Esophagus muscularis mucosa (tissue), 4 donors: ENCODE results near the gene AOAH. TPM values are rescaled to one million over a fixed set of nuclear protein-coding genes. Genes with fewer than 3 reads are reported as not detected.
"Not testable (repeated sequence)": the region's sequence is repeated elsewhere in the genome, so short reads cannot be mapped to it uniquely, and the experiment has no call there.

Source experiments
- DNase-seq: peaks from one replicate; pipeline ENCODE4 v3.0.0-alpha.2; 2017; ENCODE audit errors: extremely low spot score
- H3K27ac ChIP-seq, 4 donors: fragments of 200-600 bp; sonication (generic); replicated peaks in 1 of 4; 1 replicate in 3 of 4; 2 replicates in 1 of 4; pipeline ENCODE4 v1.5.1; 2016 to 2019; ENCODE audit warnings: mild to moderate bottlenecking in 1 of 4
- H3K27me3 ChIP-seq, 4 donors: fragments of 200-600 bp; sonication (generic); one replicate each; pipeline versions ENCODE4 v1.5.1 to v1.6.0; 2016 to 2019
- H3K36me3 ChIP-seq, 4 donors: fragments of 200-600 bp; sonication (generic); one replicate each; pipeline ENCODE4 v1.5.1; 2016 to 2019
- H3K4me1 ChIP-seq, 4 donors: fragments of 200-600 bp; sonication (generic); one replicate each; pipeline ENCODE4 v1.5.1; 2016 to 2019
- H3K4me3 ChIP-seq, 4 donors: fragments of 200-600 bp; sonication (generic); 1 replicate in 2 of 4; 2 replicates in 2 of 4; pipeline ENCODE4 v1.5.1; 2016 to 2019; ENCODE audit warnings: mild to moderate bottlenecking in 4 of 4, moderate library complexity in 1 of 4
- H3K9me3 ChIP-seq, 4 donors: fragments of 200-600 bp; sonication (generic); 1 replicate in 3 of 4; 2 replicates in 1 of 4; pipeline ENCODE4 v1.5.1; 2016 to 2019
- CTCF ChIP-seq, 3 experiments: fragments of 200-600 bp in 2 of 3; fragments of 450-650 bp in 1 of 3; sonication (generic) in 2 of 3; IDR thresholded peaks; one replicate each; pipeline ENCODE4 v1.5.1; 2017 to 2019; ENCODE audit warnings: antibody characterized with exemption in 3 of 3, mild to moderate bottlenecking in 2 of 3, moderate library complexity in 1 of 3
- EP300 ChIP-seq: sonication (generic); formaldehyde crosslinking; IDR thresholded peaks from one replicate; pipeline ENCODE4 v1.6.1; 2017; ENCODE audit warnings: antibody characterized with exemption
- POLR2A ChIP-seq: fragments of 450-650 bp; IDR thresholded peaks from one replicate; pipeline ENCODE4 v1.6.1; 2017; ENCODE audit warnings: antibody characterized with exemption, moderate library complexity, mild to moderate bottlenecking, low read depth
- POLR2AphosphoS5 ChIP-seq, 2 donors: sonication (generic); formaldehyde crosslinking; IDR thresholded peaks; one replicate each; pipeline ENCODE4 v1.6.1; 2017; ENCODE audit warnings: antibody characterized with exemption in 2 of 2
- WGBS: methylation state at CpG from one replicate; pipeline ENCODE4 v1.1.5; 2018; 5-methylcytosine and 5-hydroxymethylcytosine counted together
- intact Hi-C: fragments of 100-400 bp; cut with DNase I; formaldehyde crosslinking; loops from one replicate; pipeline ENCODE4 v1.15.1; 2023
- total RNA-seq, 4 donors: library from RNA; depleted of rRNA; stranded (reverse); fragments of >200 nt; gene quantifications; one replicate each; pipeline versions ENCODE4 v1.1.0 to v1.2.1, GENCODE V29; 2016

AOAH gene
- total RNA-seq, 4 donors from 2014 or later, result 2.0 to 16.1 (median 4.5) TPM

- no peak for TF ChIP-seq CTCF (IDR thresholded peaks at IDR 0.05)
- TF ChIP-seq EP300, result no peak
- no peak for TF ChIP-seq POLR2AphosphoS5 (IDR thresholded peaks at IDR 0.05)
- TF ChIP-seq POLR2A, result no peak
- Histone ChIP-seq H3K9me3 (no peaks in the 10 kb centered on the region), H3K4me3 (no peak overlapping the region), H3K36me3 (no peaks in the 10 kb centered on the region), H3K4me1 (no peaks in the 10 kb centered on the region), H3K27ac (no peak overlapping the region), H3K27me3 (no peaks in the 10 kb centered on the region)
- WGBS, result 73% methylated on average over 3 of the region's 3 CpGs
- DNase-seq, result no peak
- intact Hi-C loops, result no loop called here
Measured at GRCh38 chr7:36719083-36719632, 5.1 kb downstream of the AOAH start.

- Histone ChIP-seq H3K36me3 (no peaks in the 10 kb centered on the region), H3K27ac (no peak overlapping the region), H3K27me3 (no peaks in the 10 kb centered on the region), H3K4me3 (no peak overlapping the region), H3K9me3 (no peaks in the 10 kb centered on the region), H3K4me1 (no peaks in the 10 kb centered on the region)
- TF ChIP-seq POLR2A (no peak), CTCF (IDR thresholded peaks at IDR 0.05) (no peak), POLR2AphosphoS5 (IDR thresholded peaks at IDR 0.05) (no peak), EP300 (no peak)
- WGBS, result 91% methylated on average over 3 of the region's 3 CpGs
- no peak for DNase-seq
- intact Hi-C loops, result no loop called here
Measured at GRCh38 chr7:36717586-36717985, 6.7 kb downstream of the AOAH start.

GRCh38 chr7:36716802-36717201 lies 7.5 kb downstream of the AOAH start:
- H3K4me1 ChIP-seq, H3K4me3 ChIP-seq, H3K27me3 ChIP-seq, DNase-seq, H3K36me3 ChIP-seq, H3K9me3 ChIP-seq, intact Hi-C loops, H3K27ac ChIP-seq: not testable (repeated sequence)
- 82% methylated on average over 8 of the region's 8 CpGs for WGBS

GRCh38 chr7:36712015-36712414 lies 12.3 kb downstream of the AOAH start:
- 66% methylated on average over 5 of the region's 5 CpGs for WGBS
- Histone ChIP-seq H3K4me3 (no peak overlapping the region), H3K27me3 (no peaks in the 10 kb centered on the region), H3K9me3 (peaks cover 0 to 2% (median 0%) of the 10 kb centered on the region in 4 donors), H3K27ac (no peak overlapping the region), H3K4me1 (no peaks in the 10 kb centered on the region), H3K36me3 (no peaks in the 10 kb centered on the region)
- intact Hi-C loops, result no loop called here
- TF ChIP-seq POLR2A (no peak), CTCF (IDR thresholded peaks at IDR 0.05) (no peak), POLR2AphosphoS5 (IDR thresholded peaks at IDR 0.05) (no peak), EP300 (no peak)
- no peak for DNase-seq

GRCh38 chr7:36711256-36711655 lies 13.0 kb downstream of the AOAH start:
- no peaks in the 10 kb centered on the region for H3K4me1 ChIP-seq
- no peaks in the 10 kb centered on the region for H3K27me3 ChIP-seq
- no peak for DNase-seq
- H3K36me3 ChIP-seq, result no peaks in the 10 kb centered on the region
- TF ChIP-seq CTCF (IDR thresholded peaks at IDR 0.05) (no peak), POLR2A (no peak), POLR2AphosphoS5 (IDR thresholded peaks at IDR 0.05) (no peak), EP300 (no peak)
- intact Hi-C loops, result no loop called here
- peaks cover 0 to 10% (median 2%) of the 10 kb centered on the region in 4 donors for H3K9me3 ChIP-seq
- 71% methylated on average over 1 of the region's 1 CpG for WGBS
- no peak overlapping the region for H3K27ac ChIP-seq
- no peak overlapping the region for H3K4me3 ChIP-seq
